ENCODE data around the gene FAM13B. TPM values are rescaled to one million over a fixed set of nuclear protein-coding genes. Genes with fewer than 3 reads are reported as not detected.

The FAM13B gene
- total and polyA plus RNA-seq, 2 of the 8 experiments (the other 6 are each of a cell fraction or from before 2014, with no cell fraction given) = 6.4 to 17.0 TPM

- Histone ChIP-seq H2BK15ac (ENCODE audit: low read length) (no peak overlapping the region), H3K4me2 (ENCODE audit: insufficient read depth in 1 of 2, low read depth in 2 of 2, low read length in 2 of 2) (no peak overlapping the region), H3K27me3 (replicated peaks in 1 of 4; ENCODE audit: control insufficient read depth in 3 of 4, extremely low read depth in 1 of 4, insufficient read depth in 3 of 4, low read length in 3 of 4) (no peaks in the 10 kb centered on the region), H3K9me3 (ENCODE audit: insufficient read depth in 2 of 2, low read depth in 1 of 2, low read length in 1 of 2) (no peaks in the 10 kb centered on the region), H4K8ac (ENCODE audit: extremely low read depth, insufficient read depth, low read length) (no peak overlapping the region), H2BK120ac (replicated peaks; ENCODE audit: low read depth, low read length) (no peak overlapping the region), H3K4ac (replicated peaks; ENCODE audit: insufficient read length, low read depth, low read length) (no peak overlapping the region), H2BK5ac (ENCODE audit: low read depth, low read length) (no peak overlapping the region), H3K56ac (replicated peaks; ENCODE audit: insufficient read length, low read depth, low read length) (no peak overlapping the region), H3K18ac (ENCODE audit: extremely low read depth, low read length) (no peak overlapping the region), H3K27ac (ENCODE audit: low read depth, low read length) (no peak overlapping the region), H3K79me2 (ENCODE audit: control insufficient read depth in 1 of 2, insufficient read depth in 2 of 2, low read length in 2 of 2) (no peaks in the 10 kb centered on the region), H4K5ac (ENCODE audit: insufficient read length, low read depth, low read length) (no peak overlapping the region), H2AFZ (ENCODE audit: low read length) (no peak overlapping the region), H2BK12ac (ENCODE audit: low read depth, low read length) (no peak overlapping the region), H3K4me3 (ENCODE audit: extremely low read depth in 1 of 4, insufficient read depth in 2 of 4, low read depth in 3 of 4, low read length in 4 of 4) (no peak overlapping the region), H3K9ac (replicated peaks in 1 of 4; ENCODE audit: extremely low read depth in 1 of 4, low read depth in 3 of 4, low read length in 3 of 4) (no peak overlapping the region), H3K36me3 (ENCODE audit: control insufficient read depth in 2 of 4, insufficient read depth in 4 of 4, low read length in 3 of 4) (no peaks in the 10 kb centered on the region), H4K20me1 (replicated peaks in 1 of 2; ENCODE audit: control insufficient read depth in 1 of 2, insufficient read depth in 2 of 2, low read length in 2 of 2) (no peaks in the 10 kb centered on the region), H2BK20ac (ENCODE audit: low read length) (no peak overlapping the region), H3K4me1 (replicated peaks in 1 of 4; ENCODE audit: control insufficient read depth in 3 of 4, insufficient read depth in 4 of 4, low read length in 3 of 4) (no peaks in the 10 kb centered on the region), H2AK5ac (ENCODE audit: low read depth, low read length) (no peak overlapping the region), H3K79me1 (ENCODE audit: low read depth, low read length) (no peaks in the 10 kb centered on the region), H4K91ac (replicated peaks; ENCODE audit: insufficient read length, low read length) (no peak overlapping the region), H3K23me2 (ENCODE audit: low read depth, low read length) (no peaks in the 10 kb centered on the region), H3K23ac (ENCODE audit: insufficient read length) (no peak overlapping the region), H3K14ac (ENCODE audit: insufficient read length) (no peak overlapping the region)
- TF ChIP-seq KDM1A (IDR thresholded peaks at IDR 0.05; ENCODE audit: borderline replicate concordance, low read length) = no peak
- TF ChIP-seq POLR2AphosphoS5 (IDR thresholded peaks at IDR 0.05; ENCODE audit: low read depth, low read length) = no peak
- no peak for TF ChIP-seq E2F6 (IDR thresholded peaks at IDR 0.05)
- TF ChIP-seq TCF12 (IDR thresholded peaks at IDR 0.05; ENCODE audit: low read depth, low read length) = no peak
- no peak for TF ChIP-seq SP1 (IDR thresholded peaks at IDR 0.05; ENCODE audit: low read depth, low read length)
- no peak for TF ChIP-seq FOSL1 (IDR thresholded peaks at IDR 0.05; ENCODE audit: insufficient read depth, low read depth, low read length)
- no peak for TF ChIP-seq TEAD4 (IDR thresholded peaks at IDR 0.05; ENCODE audit: low read depth, low read length)
- no peak for TF ChIP-seq NANOG (IDR thresholded peaks at IDR 0.05; ENCODE audit: insufficient read depth, low read depth, low read length, poor library complexity, severe bottlenecking)
- TF ChIP-seq BRCA1 (IDR thresholded peaks at IDR 0.05; ENCODE audit: low read depth, low read length) = no peak
- no peak for TF ChIP-seq SUZ12 (IDR thresholded peaks at IDR 0.05; ENCODE audit: low read length)
- FAIRE-seq (no peak), DNase-seq (ENCODE audit: low read depth in 1 of 2, low spot score in 2 of 2) (no peak)
- ChIA-PET POLR2A (ENCODE audit: partially characterized antibody) (no interaction called here), CTCF (ENCODE audit: partially characterized antibody) (interaction anchor here (1.0 to 1.2 kb wide), 2 partner anchors 10 to 11 kb away, joined by 3 to 4 read pairs; no protein-coding TSS in a partner anchor)
- 96% methylated on average over 1 of the region's 1 CpG; no CpG with 5 or more reads in 1 of the 2 experiments for whole genome bisulfite sequencing, 2 experiments (ENCODE audit: extremely low coverage in 1 of 2, insufficient coverage in 1 of 2, insufficient read length in 1 of 2, insufficient replicate concordance in 2 of 2, low coverage in 1 of 2, low lambda C conversion rate in 2 of 2, missing lambda C conversion rate in 1 of 2)
Measured at GRCh38 chr5:137902408-137903133, 130.3 kb downstream of the FAM13B start.

Measured in H1 (cell line).